HG03469 (cell line): ENCODE measurements around the gene NUP93.
"Not testable (repeated sequence)": the region's sequence is repeated elsewhere in the genome, so short reads cannot be mapped to it uniquely, and the experiment has no call there.

Source experiments
- ATAC-seq: cut with Tn5 transposase; IDR thresholded peaks from one replicate; pipeline ENCODE4 v1.9.1; 2021; ENCODE audit warnings: mild to moderate bottlenecking, moderate library complexity, moderate number of reproducible peaks; ENCODE audit not compliant: unreplicated experiment

The NUP93 gene

DNA sequence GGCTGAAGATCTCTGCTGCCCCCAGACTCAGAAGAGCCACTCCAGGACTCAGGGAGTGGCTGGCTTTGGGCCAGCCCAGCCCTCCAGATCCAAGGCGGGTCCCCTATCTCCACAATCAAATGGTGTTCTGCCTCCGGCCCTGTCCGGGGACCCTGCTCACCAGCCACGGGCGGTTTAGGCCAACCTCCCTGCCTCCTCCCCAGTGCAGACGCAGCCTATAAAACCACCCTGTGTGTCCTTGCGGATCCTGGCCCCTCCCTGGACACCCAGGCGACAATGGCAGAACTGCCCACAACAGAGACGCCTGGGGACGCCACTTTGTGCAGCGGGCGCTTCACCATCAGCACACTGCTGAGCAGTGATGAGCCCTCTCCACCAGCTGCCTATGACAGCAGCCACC, 135.0 kb downstream of the NUP93 start, which contains the start of gene SLC12A3:
SLC12A3 (plus strand) TSS at position 248 of the 400 bp plus-strand sequence; CDS start at position 277, 29 bp downstream.
- ATAC-seq: no peak

DNA sequence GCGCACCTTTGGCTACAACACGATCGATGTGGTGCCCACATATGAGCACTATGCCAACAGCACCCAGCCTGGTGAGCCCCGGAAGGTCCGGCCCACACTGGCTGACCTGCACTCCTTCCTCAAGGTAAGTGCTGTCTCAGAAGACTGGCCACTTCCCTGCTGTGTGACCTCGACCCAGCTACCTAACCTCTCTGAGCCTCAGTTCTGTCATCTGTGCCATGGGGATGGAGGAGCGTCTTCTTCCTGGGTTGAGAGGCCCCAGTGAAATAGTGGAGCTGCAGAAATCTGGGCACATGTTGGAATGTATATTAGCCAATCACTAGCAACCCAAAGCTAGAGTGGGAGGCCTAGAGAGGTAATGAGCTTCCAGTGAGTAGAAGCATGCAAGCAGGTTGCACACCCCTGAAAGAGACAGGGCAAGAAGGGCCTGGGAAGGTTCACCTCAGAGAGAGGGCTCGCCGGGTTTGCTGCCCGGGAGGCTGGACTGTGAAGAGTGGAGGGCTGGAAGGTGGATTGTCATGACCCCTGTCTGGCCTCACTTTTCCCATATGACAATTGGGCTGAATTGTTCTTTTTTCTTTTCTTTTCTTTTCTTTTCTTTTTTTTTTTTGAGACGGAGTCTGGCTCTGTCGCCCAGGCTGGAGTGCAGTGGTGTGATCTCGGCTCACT, 135.6 kb downstream of the NUP93 start:
- no peak for ATAC-seq

DNA sequence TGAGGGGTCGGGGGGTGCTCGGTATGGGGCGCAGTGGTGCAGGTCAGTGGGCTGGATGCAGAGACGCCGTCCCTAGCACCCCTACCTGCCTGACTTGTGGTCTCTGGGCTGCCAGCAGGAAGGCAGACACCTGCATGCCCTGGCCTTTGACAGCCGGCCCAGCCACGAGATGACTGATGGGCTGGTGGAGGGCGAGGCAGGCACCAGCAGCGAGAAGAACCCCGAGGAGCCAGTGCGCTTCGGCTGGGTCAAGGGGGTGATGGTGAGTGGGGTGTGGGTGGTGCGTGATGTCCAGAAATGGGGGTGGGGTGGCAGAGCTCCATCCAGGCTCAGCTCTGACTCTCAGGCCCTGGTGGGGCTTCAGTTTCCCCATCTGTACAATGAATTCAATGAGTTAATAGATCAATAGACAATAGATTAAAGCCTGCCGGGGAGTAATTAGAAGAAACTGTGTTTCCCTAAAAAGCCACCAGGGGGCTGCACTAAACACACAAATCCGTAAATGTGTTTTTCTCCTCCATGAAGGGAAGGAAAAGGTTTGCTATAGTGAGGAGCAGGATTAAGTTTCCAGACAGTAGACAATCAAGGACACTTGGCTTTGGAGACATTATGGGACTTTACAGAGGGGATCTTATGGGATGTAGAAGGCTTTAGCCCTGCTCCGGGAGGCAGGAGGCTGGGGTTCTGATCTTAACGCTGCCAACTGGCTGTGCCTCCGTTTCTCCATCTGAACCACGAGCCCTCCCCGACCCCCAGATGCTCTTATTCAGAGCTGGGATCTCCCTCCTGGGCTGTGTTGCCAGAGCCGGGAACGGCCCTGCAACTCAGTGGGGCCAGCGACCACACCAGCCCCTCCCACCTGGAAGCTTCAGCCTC, 137.3 kb downstream of the NUP93 start:
- ATAC-seq: no peak

DNA sequence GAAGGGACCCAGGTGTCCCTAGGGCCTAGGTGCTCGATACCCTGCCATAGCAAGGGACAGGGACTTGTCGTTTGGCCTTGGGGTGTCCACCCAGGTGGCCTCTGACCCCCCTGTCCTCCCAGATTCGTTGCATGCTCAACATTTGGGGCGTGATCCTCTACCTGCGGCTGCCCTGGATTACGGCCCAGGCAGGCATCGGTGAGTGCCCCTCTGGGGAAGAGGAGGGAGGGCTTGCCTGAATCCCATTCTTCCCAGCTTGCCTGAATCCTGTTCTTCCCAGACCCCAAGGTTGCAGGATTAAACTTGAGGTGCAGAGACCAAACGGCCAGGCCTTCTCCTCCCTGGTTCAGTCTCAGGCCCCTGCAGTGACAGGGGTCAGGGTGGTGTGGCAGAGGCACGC, 138.2 kb downstream of the NUP93 start:
- no peak for ATAC-seq

DNA sequence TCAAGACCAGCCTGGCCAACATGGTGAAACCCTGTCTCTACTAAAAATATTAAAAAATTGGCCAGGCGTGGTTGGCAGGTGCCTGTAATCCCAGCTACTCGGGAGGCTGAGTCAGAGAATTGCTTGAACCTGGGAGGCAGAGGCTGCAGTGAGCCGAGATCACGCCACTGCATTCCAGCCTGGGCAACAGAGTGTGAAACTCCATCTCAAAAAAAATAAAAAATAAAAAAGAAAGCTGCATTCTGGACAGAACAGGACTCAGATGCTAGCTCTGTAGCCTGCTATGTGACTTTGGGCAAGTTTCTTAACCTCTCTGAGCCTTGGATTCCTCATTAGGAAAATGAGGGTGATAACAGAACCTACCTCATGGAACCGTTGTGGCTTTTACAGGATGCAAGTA, 138.8 kb downstream of the NUP93 start:
- ATAC-seq: not testable (repeated sequence)

DNA sequence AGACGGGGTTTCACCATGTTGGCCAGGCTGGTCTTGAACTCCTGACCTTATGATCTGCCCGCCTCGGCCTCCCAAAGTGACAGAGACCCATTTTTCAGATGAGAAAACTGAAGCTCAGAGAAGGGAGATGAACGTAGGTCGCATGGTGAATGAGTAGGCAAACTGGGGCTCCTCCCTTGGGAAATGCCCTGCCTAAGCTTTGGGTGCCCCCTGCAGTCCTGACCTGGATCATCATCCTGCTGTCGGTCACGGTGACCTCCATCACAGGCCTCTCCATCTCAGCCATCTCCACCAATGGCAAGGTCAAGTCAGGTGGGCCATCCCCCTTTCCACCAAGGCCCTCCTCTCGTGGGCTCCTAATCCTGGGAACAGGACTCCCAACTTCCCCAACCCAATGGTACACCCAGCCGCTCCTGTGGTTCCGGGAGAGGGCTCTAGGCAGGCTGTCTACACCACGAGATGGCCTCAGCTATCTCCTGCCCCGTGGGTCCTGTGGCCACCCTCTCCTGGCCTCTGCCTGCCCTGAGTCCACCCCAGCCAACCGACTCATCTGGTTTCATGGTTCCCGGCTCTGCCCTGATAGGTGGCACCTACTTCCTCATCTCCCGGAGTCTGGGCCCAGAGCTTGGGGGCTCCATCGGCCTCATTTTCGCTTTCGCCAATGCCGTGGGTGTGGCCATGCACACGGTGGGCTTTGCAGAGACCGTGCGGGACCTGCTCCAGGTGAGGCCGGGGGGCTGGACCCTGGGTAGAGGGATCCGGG, 139.8 kb downstream of the NUP93 start:
- ATAC-seq: no peak

DNA sequence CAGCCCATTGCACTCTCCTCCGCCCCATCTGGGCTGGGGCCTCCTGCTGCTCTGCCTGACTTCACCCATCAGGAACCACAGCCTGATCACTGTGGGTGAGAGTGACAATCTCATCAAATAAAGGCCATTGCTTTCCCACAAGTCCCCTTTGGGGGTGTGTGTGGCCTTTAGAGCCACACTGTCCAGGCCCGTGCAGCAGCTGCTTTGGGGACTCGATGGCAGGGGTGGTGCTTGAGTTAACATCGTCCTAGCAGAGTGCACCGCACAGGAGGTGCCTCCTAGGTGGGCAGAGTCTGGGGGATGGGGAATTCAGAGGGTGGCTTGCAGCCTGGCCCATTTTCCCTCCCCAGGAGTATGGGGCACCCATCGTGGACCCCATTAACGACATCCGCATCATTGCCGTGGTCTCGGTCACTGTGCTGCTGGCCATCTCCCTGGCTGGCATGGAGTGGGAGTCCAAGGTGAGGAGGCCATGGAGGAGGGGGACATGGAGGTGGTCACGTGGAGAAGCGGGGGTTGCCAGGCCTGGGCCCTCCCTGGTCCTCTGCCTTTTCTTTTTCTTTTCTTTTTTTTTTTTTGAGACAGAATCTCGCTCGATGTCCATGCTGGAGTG, 140.5 kb downstream of the NUP93 start:
- ATAC-seq: no peak

DNA sequence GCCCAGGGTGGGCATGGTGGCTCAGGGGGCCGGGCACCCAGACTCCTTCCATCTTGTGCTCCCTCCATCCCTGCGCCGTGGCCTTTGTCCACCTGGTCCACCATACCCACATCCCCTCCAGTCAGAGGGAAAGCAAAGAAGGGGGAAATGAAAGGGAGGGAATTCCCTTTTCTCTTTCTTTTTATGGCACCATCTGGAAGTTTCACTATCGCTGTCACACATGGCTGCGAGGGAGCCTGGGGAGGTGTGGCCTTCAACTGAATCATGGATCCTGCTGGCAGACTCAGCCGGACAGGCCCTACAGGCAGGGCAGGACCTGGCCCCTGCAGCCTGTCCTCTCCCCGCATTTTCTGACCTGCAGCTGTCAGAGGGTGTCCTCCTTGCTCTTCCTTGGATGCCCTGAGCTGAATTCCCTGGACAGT, 141.3 kb downstream of the NUP93 start:
- ATAC-seq: no peak

DNA sequence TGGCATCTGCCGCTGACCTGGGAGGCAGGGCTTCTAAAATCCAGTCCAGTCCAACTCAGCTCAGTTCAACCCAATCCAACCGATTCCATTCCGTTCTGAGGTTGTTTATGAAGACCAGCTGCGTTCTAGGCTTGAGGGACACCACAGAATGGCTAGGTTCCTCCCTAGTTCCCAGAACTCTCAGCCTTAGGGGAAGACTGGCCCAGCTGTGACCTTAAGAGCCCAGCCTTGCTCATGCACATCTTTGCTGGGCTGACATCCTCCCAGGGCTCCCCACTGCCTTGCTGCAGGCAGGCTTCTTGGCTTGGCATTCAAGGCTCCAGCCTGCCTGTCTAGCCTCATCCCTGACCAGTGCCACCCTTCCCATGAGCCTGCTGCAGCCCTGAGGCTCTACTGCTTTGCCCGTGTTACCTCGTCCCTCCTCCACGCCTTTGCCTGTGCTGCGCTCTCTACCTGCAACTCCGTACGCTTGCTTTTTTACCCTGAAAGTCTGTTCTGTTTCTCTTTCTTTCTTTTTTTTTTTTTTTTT, 143.0 kb downstream of the NUP93 start:
- ATAC-seq: no peak

DNA sequence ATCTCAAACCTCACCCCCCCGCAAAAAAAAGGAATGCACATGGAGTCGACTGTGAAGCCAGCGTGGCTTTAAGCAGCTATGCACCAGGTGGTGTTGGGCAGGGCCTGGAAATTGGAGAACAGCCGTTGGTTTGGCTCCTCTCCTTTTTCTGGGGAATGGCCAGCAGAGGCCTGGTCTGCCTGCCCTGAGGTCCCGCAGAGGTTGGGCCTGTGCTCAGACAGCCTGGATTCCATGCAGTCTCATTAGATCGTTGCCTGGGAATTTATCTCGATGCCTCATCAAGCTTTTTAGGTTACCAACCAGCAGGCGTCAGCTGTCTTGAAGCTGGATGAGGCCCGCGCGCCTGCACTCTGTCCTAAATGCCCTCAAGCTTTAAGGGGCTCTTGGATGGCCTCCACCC, 144.9 kb downstream of the NUP93 start:
- ATAC-seq: no peak

DNA sequence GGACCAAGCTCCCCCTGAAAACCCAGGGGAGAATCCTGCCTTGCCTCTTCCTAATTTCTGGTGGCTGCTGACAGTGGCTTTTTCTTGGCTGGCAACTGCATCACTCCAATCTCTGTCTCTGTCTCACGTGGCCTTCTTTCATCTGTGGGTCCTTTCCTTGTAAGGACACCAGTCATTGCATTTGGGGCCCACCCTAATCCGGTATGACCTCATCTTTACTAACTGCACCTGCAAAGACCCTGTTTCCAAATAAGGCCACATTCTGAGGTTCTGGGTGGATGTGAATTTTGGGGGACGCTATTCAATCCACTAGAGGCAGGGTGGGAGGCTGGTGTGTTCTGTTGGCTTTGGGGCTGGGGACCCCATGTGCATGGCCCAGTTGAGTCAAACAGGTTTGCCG, 146.1 kb downstream of the NUP93 start:
- no peak for ATAC-seq

DNA sequence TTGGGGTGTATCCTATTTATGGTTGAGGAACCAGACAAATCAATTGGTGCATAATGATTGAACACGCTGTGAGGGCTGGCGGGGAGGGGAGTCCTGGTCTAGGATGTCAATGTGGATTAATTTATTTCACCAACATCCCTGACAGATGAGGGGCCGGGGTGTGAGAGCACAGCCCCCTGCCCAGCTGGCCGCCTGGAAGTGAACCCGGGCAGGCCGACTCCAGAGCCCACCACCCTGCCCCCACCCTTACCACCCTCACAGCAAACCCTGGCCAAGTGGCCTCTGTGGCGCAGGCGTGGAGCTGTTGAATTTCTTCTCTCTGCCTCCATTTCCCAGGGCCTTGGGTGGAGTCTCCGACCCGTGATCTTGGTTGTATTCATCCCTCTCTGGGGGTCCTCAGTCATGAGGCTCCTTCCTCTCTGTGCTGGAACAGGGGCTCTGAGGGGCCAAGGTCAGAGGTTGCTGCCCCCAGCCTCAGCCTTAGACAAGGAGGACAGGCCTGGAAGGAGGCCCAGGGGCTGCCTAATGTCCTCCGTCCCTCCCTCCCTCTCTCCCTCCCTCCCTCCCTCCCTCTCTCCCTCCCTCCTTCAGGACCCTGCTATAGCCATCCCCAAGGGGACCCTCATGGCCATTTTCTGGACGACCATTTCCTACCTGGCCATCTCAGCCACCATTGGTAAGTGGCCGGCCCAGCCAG, 147.7 kb downstream of the NUP93 start:
- no peak for ATAC-seq

DNA sequence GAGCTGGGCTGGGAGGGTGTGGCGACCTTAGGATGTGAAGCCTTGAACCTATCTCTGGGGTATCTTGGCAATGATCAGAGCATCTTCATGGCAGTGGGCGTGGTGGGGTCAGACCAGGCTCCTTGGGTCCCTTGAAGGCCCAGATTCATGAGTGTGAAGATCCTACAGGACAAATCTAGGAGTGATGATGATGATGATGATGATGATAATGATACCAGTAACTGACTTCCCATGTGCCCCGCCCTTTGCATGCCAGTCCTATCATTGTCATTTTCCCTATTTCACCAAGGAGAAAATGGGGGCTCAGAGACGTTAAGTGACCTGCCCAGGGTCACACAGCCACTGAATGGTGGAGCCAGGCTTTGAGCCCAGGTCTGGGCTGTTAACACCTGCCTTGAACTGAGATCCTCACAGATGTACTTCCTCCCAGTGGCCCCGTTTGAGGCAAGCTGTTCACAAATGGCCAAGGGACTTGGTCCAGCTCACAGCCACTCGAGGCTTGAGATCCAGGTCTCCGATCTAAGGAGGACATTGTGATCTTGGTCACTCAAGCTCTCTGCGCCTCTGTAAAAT, 148.4 kb downstream of the NUP93 start:
- no peak for ATAC-seq

DNA sequence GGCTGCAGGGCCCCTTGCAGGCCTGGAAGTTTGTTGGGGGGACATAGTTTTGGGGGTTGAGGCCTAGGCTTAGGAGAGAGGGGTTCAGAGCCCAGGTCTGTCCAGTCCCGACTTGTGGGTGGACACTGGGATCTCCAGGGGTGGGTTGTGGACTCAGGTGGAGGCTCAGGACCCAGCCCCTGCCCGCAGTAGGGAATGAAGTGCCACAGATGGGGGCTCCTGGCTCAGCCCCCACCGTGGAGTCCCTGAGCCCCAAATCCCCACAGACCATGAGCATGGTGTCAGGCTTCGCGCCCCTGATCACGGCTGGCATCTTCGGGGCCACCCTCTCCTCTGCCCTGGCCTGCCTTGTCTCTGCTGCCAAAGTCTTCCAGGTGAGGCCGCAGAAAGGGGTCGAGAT, 149.3 kb downstream of the NUP93 start:
- ATAC-seq: no peak

DNA sequence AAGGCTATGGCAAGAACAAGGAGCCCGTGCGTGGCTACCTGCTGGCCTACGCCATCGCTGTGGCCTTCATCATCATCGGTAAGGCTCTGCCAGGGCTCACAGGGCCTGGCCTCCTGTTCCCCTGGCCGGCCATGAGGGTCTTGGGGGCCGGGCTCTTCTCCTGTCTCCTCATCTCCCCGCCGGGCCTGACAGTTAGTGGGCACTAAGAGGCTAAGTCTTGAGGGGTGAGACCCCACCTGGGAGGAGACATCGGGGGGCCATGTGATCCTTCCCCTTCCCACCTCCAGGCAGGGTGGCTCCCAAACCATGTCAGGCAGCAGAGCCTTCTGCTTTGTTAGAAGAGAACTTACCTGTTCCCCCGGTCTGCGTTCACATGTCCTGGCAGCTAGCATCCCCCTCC, 150.2 kb downstream of the NUP93 start:
- ATAC-seq: no peak

DNA sequence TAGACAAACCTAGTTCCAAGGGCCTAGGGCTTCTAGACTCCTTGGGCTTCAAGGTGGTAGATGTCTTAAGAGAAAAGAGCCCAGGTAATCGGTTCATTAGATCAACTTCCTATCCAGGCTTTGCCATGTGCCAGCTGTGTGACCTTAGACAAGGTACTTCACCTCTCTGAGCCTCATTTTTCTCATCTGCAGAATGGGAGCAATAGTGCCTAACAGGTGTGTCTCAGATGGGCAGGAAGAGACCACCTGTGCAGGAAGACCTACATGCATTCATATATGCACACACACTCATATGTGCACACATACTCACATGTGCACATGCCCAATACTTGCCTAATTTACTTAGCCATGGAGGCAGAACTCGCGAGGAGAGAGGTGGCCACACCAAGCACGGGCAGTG, 150.8 kb downstream of the NUP93 start:
- ATAC-seq: no peak

DNA sequence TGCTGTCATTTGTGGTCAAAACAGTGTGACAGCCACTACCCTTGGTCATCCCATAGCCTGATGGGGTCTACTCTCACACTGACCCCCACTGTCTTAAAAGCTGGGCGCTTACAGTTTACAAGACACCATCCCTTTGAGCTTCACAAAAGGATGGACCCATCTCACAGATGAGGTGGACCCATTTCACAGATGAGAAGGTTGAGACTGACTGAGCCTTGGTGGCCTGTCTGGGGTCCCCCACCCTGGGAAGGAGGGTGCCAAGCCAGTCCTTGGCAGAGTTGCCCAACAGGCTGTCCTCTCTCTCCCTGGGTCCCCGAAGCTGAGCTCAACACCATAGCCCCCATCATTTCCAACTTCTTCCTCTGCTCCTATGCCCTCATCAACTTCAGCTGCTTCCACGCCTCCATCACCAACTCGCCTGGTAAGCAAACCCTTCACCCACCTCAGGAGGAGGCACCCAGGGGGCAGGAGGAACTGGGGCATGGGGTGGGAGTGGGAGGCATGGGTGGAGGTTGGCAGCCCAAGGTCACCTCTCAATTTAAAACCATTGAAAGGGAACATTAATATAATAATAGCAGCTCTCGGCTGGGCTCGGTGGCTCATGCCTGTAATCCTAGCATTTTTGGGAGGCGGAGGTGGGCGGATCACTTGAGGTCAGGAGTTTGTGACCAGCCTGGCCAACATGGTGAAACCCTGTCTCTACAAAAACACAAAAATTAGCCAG, 152.3 kb downstream of the NUP93 start:
- no peak for ATAC-seq

DNA sequence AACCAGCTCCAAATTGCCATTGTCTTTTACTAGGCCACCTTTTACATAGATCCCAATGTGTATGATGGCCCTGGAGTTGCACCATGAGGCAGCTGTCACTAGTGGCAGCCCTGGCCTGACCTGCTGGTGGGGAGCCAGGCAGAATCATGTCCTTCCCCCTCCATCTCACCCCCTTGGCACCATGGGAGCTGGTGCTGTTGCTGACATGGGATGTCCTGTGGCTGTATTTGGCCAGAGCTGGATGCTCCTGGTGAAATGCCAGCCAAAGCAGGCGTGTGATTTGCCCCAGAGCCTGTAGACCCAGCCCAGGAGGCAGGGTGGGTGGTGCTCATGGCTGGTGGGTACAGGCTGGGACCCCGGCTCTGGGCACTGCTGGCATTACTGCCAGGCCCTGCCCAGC, 153.7 kb downstream of the NUP93 start:
- ATAC-seq: no peak

DNA sequence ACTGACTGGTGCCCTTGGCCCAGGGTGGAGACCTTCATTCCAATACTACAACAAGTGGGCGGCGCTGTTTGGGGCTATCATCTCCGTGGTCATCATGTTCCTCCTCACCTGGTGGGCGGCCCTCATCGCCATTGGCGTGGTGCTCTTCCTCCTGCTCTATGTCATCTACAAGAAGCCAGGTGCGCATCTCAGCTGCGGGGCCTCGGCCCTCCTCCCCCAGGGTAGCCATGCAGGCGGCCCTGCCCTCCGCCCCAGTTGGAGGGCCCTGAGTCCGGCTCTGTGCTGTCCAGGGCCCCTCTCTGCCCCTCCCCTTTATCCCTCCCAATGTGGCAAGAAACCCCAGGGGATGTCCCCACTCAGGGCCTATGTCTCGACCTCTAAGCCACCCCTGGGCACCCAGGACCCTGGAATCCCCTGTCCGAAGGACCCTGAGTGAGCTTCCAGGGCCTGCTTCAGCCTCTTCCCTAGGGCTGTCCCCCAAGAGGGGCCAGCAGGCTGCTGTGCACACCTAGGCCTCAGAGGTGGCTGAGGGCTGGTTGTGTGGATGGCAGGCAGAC, 154.2 kb downstream of the NUP93 start:
- ATAC-seq: no peak
